GM21423 (cell line): Measurements from ENCODE around the gene SFXN5.

Source experiments
- ATAC-seq: cut with Tn5 transposase; IDR thresholded peaks from one replicate; pipeline ENCODE4 v1.9.1; 2021; ENCODE audit warnings: mild to moderate bottlenecking, moderate library complexity; ENCODE audit not compliant: unreplicated experiment

Gene SFXN5

DNA sequence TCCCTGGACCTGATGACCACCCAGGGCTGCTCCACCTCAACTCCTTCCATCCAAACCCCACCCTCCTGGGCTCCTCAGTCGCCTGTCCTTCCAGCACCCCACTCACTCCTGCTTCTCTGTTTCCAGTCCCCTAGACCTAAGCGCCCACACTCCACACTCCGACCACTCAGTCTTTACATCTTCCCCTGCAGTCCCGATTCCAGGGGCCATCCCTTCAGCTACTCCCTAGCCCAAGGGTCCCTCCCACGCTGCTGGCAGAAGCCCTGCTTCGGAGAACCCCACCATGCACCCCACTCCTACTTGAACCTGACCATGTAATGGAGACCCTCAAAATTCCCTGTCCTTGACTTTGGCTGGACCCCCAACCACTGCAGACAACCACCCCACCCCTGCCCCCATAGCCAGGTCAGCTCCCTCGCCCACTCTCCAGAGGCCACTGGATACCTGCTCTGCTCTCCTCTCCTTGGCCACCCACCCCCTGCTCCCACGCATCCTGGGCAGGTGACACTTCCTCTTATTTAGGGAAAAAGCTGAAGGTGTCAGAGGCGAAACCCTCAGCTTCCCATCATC is 126.0 kb downstream of the SFXN5 start:
- ATAC-seq: no peak

GRCh38 chr2:72944804-72945449 is 126.6 kb downstream of the SFXN5 start:
- ATAC-seq: no peak

DNA sequence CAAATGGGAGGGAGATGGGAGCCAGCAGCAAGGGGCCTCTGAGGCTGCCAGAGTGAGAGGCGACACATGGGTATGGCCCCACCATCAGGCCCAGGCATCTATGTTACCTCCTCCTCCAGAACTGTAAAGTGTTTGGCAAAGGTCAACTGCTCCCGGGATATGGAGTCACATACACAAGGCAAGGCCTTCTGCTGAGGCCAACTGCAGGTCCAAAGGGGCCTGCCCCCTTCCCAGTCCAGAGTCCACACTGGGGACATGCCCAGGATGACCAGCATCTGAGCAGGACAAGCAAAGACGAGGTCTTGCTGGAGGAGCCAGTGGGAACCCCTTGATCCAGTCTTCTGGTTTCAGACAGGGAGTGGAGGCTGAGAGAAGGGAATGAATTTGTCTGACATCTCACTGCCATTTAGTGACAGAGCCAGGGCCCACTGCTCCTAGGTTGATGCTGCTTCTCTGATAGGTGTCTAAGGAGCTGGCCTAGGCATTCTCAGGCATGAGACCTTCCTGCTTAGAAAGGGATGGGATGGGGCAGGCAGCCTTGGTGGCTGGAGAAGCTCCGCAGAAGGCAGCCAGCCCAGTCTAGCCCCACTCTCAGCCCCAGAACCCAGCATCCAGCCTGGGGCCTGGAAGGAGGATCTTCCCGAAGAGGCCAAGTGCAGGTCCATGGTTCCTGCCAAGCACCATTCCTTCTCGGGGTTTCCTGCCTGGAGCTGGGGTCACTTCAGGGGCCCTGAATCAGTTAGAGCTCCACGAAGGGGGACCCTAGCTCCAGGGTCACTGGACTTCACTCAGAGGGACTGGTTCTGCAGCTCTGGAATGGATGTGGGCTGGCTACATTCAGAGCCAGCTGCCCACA is 127.7 kb downstream of the SFXN5 start:
- no peak for ATAC-seq

DNA sequence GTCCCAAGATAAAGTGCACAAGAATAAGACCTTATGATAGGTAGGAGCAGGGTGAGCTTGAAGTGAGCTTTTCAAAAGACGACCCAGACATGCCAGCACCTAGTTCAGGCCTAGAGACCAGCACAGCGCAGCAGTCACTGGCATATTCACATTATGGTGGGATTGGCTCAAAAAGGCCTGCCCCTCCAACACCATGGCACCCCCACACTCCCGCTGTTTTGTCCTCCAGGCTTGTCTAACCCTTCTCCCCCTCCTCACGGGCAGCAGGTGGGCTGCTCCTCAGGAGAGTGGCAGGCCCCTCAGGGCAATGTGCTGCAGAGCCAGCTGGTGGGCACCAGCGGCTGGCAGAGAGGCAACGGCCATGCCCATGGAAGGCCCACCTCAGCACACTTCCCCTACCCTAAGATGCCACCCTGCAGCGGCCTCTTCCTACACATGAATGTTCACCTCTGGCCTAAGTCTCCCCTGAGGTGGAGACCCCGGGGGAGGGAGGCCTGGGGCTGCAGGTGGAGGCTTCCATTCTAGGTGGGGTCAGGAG is 128.6 kb downstream of the SFXN5 start:
- ATAC-seq: no peak

- ATAC-seq: no peak
Observed at GRCh38 chr2:72942293-72942692, 129.2 kb downstream of the SFXN5 start.

DNA sequence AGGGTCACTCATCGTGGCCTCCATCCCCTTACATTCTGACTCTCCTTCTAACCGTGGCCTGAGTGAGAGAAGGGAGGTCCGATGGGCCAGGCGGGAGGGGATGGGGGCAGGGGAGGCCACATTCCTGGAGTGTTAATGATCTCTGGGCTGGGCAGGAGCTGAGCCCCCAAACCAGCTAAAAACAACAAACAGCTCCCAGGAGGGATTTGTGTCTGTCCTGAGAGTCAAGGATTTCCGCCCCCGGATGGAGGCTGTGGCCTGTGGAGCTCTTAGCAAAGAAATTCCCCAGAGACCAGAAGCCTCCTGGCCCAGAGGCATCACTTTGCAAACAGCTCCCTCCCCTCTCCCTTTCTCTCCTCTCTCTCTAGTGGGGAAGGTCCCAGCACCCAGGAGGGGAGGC is 130.7 kb downstream of the SFXN5 start:
- ATAC-seq: no peak

DNA sequence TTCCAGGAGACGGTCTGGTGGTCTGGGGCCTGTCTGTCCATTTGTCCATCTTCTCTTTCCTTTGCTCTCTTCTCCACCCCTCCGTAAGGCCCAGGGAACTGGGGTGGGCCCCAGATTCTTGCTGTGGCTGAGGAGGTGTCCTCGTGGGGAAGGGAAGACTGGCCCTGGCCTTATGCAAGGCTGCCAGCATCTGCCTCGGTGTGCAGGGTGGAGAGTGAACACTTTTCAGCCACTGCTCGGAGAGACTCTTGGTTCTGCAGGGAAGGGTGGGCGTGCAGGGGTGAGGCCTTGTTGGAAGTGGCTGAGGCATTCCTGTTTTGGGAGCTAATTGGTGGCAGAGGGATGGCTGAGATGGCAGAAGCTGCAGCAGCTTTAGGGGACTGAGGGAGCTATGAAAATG is 131.2 kb downstream of the SFXN5 start:
- ATAC-seq: no peak

GRCh38 chr2:72938455-72938854 is 133.1 kb downstream of the SFXN5 start:
- no peak for ATAC-seq

DNA sequence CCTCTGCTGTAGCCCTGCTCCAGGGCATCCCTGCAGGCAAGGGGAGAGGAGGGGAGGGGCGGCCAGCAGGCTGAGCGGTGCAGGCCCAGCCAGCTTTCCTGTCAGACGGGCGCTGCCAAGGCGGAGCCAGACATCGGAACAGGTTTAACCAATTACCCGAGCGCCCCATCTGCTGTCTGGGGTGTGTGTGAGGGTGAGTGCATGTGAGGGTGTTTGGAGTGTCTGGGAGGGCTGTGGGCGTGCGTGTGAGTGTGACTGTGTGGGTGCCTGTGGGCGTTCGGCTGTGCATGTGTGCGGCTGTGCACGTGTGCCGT is 134.2 kb downstream of the SFXN5 start:
- no peak for ATAC-seq

DNA sequence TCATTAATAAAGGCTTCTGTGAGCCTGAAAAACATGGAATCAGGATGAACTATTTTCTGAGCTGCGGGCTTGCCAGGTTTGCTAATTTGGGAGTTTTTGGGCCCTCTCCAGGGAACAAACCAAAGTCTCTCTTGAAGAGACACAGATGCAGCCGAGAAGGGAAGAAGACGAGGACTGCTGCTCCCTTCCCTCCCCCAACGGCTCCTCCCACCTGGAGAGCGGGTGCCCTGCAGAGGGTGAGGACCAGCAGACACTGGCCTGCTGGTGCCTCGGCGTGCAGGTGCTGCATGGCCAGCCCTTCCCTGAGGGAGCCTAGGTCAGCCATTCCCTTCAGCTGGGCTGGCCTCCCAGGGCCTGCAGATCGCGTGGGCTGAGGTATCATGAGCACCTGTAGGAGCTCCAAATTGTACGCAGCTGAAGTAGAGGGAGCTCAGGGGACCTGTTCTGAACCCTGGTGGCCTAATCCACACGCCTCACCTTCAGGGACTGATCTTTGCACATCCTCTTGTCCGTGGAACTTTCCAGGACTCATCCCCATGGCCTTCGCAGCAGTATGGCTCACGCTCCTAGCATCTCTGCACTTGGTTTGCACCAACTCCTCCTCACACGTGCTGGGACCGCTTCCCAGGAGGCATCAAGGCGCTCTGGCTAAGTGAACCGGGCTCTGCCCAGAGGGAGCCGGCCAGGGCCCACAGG is 134.7 kb downstream of the SFXN5 start:
- ATAC-seq: no peak

- ATAC-seq: no peak
Observed at GRCh38 chr2:72935611-72935957, 135.9 kb downstream of the SFXN5 start.

DNA sequence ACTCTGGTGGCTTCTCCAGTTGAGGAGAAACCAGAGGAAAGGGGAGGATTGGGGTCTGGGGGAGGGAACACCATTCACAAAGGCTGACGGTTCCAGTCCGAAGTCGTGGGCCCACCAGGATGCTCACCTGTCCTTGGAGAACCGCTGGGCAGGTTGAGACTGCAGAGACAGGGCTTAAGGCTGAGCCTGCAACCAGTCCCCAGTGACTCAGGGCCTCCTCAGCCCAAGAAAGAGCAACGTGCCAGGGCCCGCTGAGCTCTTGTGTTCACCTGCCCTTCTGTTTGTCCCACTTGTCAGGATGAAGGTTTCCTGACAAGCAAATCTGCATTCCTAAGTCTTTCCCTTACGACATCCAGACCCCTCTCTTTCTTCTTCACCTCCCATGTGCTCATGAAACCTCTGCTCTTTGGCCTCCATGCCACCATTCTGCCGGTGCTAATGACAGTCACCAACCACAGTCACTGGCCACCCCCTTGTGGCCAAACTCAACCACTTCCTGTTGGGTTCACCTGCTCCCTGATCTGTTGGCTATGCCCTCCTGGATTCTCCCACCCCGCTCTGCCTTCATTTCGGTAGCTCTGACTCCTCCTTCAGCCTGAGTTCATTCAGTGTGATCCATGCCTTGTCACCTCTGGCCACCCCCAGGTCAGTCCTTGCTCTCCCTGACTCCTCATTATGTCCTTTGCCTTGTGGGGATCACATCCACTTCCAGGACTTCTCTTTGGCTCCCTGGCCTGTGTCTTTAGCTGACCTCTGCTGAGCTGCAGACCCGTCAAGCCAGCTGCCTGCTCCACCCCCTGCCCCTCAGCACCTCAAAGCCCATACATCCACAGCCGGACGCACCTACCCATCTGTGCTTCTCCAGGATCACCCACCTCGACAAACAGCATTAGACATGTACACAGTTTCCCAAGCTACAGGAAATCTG is 136.6 kb downstream of the SFXN5 start:
- peak; percentile 61 for ATAC-seq

GRCh38 chr2:72933646-72934151 is 137.8 kb downstream of the SFXN5 start:
- ATAC-seq: no peak

DNA sequence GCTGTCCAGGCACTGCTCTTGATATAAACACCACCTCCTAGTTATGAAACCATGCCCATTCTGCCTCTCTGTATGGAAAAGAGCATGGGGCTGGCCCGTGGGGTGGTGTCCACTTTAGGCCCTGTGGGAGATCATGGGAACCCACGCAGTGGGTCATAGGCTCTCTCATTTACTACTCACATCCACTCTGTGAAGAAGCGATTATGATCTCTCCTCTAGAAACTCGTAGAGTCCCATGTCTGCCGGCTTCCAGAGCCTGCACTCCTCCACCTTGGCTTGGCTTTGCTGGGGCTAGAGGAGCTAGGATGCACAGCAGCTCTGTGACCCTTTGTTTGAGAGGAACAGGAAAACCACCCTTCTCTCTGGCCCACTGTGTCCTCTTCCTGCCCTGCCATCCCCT is 138.3 kb downstream of the SFXN5 start:
- no peak for ATAC-seq

GRCh38 chr2:72932805-72933204 is 138.7 kb downstream of the SFXN5 start:
- ATAC-seq: no peak

DNA sequence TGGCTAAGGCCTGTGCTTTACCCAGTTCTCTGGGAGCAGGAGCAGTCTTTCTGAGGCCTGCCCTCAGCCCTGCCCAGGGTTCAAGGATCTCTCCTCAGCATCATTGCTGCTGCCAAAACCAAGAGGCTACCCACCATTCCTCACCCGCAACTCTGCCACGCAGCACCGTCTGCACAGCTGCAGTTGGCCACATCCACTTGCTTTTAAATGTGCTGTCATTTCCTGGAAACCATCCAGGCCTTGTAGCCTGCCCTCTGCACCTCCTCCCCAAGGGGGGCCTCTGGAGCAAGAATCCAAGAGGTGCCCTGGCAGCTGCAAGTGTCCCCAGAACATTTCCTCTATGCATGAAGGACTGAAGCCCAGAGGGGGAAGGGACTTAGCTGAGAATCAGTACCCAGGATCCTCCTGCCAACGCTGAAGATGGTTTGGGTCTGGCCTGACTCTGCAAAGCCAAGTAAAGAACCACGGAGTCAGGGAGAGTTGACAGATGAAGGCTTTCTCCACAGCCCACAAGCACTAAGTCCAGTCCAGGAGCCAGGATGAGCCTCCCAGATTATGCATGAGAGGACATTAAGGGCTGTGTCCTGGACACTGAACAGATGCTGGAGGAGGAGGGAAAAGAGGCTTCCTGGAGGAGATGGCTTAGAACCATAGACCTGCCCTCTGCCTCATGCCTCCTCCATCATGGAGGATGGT is 139.3 kb downstream of the SFXN5 start:
- no peak for ATAC-seq

DNA sequence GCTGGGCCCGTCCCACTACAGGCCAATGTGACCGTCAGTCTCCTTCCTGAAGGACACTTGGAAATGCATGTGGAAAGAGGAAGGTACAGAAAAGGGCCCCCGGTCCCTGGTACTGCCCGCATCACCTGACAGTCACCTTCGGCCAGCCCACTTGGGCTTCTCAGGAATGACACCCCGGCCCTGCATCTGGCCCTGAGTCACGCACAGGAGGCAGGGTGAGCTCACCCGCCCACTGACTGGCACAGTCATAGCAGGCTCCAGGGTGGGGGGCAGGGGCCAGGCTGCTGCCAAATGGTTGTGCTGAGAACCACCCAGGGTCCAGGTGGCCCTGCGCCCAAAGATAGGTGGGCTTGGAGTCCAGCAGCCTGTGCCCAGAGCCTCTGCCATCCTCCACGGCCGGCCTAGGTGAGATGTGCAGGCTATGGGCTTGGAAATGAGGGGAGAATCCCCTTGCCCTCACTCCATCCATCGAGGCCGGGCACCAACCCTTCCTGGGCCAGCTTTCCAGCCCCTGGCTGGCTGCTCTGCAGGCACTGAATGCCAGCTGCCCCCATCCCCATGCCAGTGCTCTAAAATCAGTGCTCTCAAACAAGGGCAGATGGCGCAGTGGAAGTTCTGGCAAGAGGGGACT is 140.1 kb downstream of the SFXN5 start:
- no peak for ATAC-seq

- ATAC-seq: no peak
Observed at GRCh38 chr2:72929010-72929409, 142.5 kb downstream of the SFXN5 start.
